HG03135 (cell line): Measurements from ENCODE around the gene GFRAL.

Experiments used
- ATAC-seq: cut with Tn5 transposase; IDR thresholded peaks from one replicate; pipeline ENCODE4 v1.9.1; 2021; ENCODE audit warnings: mild to moderate bottlenecking, moderate library complexity; ENCODE audit not compliant: unreplicated experiment

Gene GFRAL

GRCh38 chr6:55423933-55424332 is 96.7 kb downstream of the GFRAL start:
- no peak for ATAC-seq

GRCh38 chr6:55433446-55434130 is 106.3 kb downstream of the GFRAL start:
- ATAC-seq, result no peak

GRCh38 chr6:55437141-55437540 is 109.9 kb downstream of the GFRAL start:
- no peak for ATAC-seq

GRCh38 chr6:55438203-55438602 is 110.9 kb downstream of the GFRAL start:
- ATAC-seq, result no peak

- ATAC-seq, result no peak
These were observed 116.2 kb downstream of the GFRAL start for GRCh38 chr6:55443238-55444134.

- no peak for ATAC-seq
These were observed 118.5 kb downstream of the GFRAL start for GRCh38 chr6:55445648-55446204.

- ATAC-seq, result no peak
These were observed 120.6 kb downstream of the GFRAL start for GRCh38 chr6:55447891-55448290.

GRCh38 chr6:55448451-55448850 is 121.2 kb downstream of the GFRAL start:
- ATAC-seq, result no peak

GRCh38 chr6:55449225-55449624 is 122.0 kb downstream of the GFRAL start:
- ATAC-seq, result no peak

- no peak for ATAC-seq
These were observed 122.7 kb downstream of the GFRAL start for GRCh38 chr6:55450005-55450404.
